Left ventricle myocardium inferior (tissue), 1 donor: Measurements from ENCODE around the gene EPX. TPM values are rescaled to one million over a fixed set of nuclear protein-coding genes. Genes with fewer than 3 reads are reported as not detected.

Source experiments
- DNase-seq: peaks from one replicate; pipeline ENCODE4 v3.0.0-alpha.2; 2020
- H3K27ac ChIP-seq: fragments of 200-600 bp; replicated peaks from 2 replicates; pipeline ENCODE4 v1.8.0; 2021
- H3K27me3 ChIP-seq: fragments of 200-600 bp; 2 replicates; pipeline ENCODE4 v1.8.0; 2021; ENCODE audit warnings: low read depth
- H3K36me3 ChIP-seq: fragments of 200-600 bp; 2 replicates; pipeline ENCODE4 v1.8.0; 2021
- H3K4me1 ChIP-seq: fragments of 200-600 bp; 2 replicates; pipeline ENCODE4 v1.8.0; 2021
- H3K4me3 ChIP-seq: fragments of 200-600 bp; 2 replicates; pipeline ENCODE4 v1.8.0; 2021; ENCODE audit warnings: mild to moderate bottlenecking, moderate library complexity
- H3K9me3 ChIP-seq: fragments of 200-600 bp; replicated peaks from 2 replicates; pipeline ENCODE4 v1.8.0; 2021
- intact Hi-C: fragments of 100-400 bp; cut with micrococcal nuclease; formaldehyde crosslinking; loops from one replicate; pipeline ENCODE4 v1.11.0; 2022
- total RNA-seq: library from RNA; stranded (reverse); fragmentation: NEBNext Ultra II Directional; extraction: Animal tissue kit (Norgen Biotek cat#: 25700); gene quantifications from one replicate; pipeline ENCODE4 v1.2.1, GENCODE V29; 2021
- TF ChIP-seq, protein P1 (sequence below): fragments of 200-600 bp; IDR thresholded peaks from 2 replicates; pipeline ENCODE4 v1.8.0; 2021; ENCODE audit warnings: antibody characterized with exemption, mild to moderate bottlenecking, borderline replicate concordance
- donor health status: DM: no; HTN: yes; CAD: no; lungs with severe emphysema.

EPX gene
- total RNA-seq, 1 donor from 2014 or later: not detected

- Histone ChIP-seq H3K27me3 (peaks cover 93% of the 10 kb centered on the region), H3K36me3 (no peaks in the 10 kb centered on the region), H3K4me1 (no peaks in the 10 kb centered on the region), H3K9me3 (peaks cover 2% of the 10 kb centered on the region), H3K27ac (no peak overlapping the region), H3K4me3 (no peak overlapping the region)
- no peak for DNase-seq
- intact Hi-C loops: no loop called here
- TF ChIP-seq, protein P1, sequence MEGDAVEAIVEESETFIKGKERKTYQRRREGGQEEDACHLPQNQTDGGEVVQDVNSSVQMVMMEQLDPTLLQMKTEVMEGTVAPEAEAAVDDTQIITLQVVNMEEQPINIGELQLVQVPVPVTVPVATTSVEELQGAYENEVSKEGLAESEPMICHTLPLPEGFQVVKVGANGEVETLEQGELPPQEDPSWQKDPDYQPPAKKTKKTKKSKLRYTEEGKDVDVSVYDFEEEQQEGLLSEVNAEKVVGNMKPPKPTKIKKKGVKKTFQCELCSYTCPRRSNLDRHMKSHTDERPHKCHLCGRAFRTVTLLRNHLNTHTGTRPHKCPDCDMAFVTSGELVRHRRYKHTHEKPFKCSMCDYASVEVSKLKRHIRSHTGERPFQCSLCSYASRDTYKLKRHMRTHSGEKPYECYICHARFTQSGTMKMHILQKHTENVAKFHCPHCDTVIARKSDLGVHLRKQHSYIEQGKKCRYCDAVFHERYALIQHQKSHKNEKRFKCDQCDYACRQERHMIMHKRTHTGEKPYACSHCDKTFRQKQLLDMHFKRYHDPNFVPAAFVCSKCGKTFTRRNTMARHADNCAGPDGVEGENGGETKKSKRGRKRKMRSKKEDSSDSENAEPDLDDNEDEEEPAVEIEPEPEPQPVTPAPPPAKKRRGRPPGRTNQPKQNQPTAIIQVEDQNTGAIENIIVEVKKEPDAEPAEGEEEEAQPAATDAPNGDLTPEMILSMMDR: no peak
Measured at GRCh38 chr17:58165981-58166380, 26.5 kb upstream of the EPX start.

DNA sequence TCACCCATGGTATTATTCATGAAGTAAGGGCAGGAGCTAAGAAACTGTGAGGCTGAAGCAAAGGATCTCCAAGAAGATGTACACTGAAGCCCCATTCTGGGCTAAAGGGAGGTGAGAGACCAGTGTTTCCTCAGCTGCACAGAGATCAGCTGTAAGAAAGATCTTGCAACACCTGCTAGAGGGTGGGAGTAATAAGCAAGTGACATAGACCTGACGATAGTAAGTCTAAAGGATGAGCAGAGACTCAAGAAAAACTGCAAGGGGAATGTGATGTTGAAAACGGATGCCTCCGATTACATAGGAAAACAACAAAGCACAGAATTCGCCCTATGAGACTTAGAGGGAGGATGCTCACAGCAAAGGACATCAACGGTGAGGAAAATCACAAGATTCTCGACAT is 25.8 kb upstream of the EPX start, which contains the start of gene OR4D2:
Gene OR4D2 (plus strand): TSS at position 301 of the 400 bp plus-strand sequence. CDS start 2,674 bp downstream, outside the sequence.
- Histone ChIP-seq H3K4me1 (no peaks in the 10 kb centered on the region), H3K9me3 (peaks cover 2% of the 10 kb centered on the region), H3K27ac (no peak within 1 kb of the TSS), H3K36me3 (no peaks in the 10 kb centered on the region), H3K4me3 (no peak within 1 kb of the TSS), H3K27me3 (peaks cover 88% of the 10 kb centered on the region)
- intact Hi-C loops: no loop called here
- TF ChIP-seq, protein P1: no peak
- DNase-seq: no peak

DNA sequence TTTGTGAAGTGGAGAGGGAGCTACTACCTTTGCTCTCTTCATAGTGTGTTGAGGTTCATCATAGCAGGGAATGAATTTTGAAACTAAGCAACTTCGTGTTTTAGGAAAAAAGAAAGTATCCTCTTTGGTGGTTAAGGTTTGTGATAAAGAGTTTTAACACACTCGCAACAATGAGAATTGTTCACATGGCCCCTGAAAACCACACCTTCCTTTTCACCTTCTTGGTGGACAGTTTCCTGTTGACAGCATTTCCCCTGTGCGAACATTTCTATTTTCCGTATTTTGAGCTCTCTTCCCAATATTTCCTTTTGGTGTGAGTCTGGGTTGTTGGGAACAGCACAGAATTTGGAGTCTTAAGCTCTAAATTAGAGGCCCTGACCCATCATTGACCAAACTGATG is 21.9 kb upstream of the EPX start:
- Histone ChIP-seq H3K4me1 (no peaks in the 10 kb centered on the region), H3K27me3 (peaks cover 68% of the 10 kb centered on the region), H3K36me3 (no peaks in the 10 kb centered on the region), H3K27ac (no peak overlapping the region), H3K9me3 (no peaks in the 10 kb centered on the region), H3K4me3 (no peak overlapping the region)
- intact Hi-C loops: no loop called here
- DNase-seq: no peak
- TF ChIP-seq, protein P1: no peak

GRCh38 chr17:58172369-58173071 is 20.0 kb upstream of the EPX start:
- Histone ChIP-seq H3K4me1 (no peaks in the 10 kb centered on the region), H3K36me3 (no peaks in the 10 kb centered on the region), H3K9me3 (no peaks in the 10 kb centered on the region), H3K27me3 (peaks cover 68% of the 10 kb centered on the region), H3K27ac (no peak overlapping the region), H3K4me3 (no peak overlapping the region)
- DNase-seq: no peak
- intact Hi-C loops: no loop called here
- TF ChIP-seq, protein P1: peak; percentile 53

DNA sequence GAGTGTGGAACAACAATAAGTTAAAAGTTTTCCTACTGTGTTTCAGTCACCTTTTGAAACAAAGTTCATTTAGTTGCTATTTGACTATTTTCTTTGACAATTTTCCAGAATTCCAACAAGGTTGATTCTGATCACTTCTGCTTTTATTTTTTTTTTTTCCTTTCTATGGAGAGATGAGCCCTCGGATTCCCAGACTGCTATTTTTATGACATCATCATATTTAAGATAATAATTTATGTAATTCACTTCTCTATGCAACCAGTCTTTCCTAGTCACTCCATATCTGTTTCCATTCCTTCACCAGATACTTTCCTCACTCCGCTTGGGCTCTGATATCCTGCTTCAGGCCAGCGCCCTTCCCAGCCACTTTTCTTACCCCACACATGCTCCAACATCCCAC is 17.7 kb upstream of the EPX start:
- no peaks in the 10 kb centered on the region for H3K9me3 ChIP-seq
- no peak overlapping the region for H3K4me3 ChIP-seq
- H3K36me3 ChIP-seq: no peaks in the 10 kb centered on the region
- TF ChIP-seq, protein P1: no peak
- H3K27me3 ChIP-seq: peaks cover 52% of the 10 kb centered on the region
- H3K27ac ChIP-seq: no peak overlapping the region
- no peak for DNase-seq
- intact Hi-C loops: no loop called here
- H3K4me1 ChIP-seq: no peaks in the 10 kb centered on the region
